HL-60 (cell line): Measurements from ENCODE around the gene GRIFIN.

Source experiments
- GABPA ChIP-seq: IDR thresholded peaks from 2 replicates; pipeline ENCODE4 v1.6.1; 2012; ENCODE audit warnings: low read depth
- POLR2AphosphoS5 ChIP-seq: IDR thresholded peaks from 2 replicates; pipeline ENCODE4 v1.6.1; 2012; ENCODE audit warnings: low read depth
- TF ChIP-seq, protein P1 (sequence below): IDR thresholded peaks from one replicate; pipeline ENCODE4 v1.5.1; 2011; ENCODE audit warnings: low read length, control low read depth, inconsistent platforms; ENCODE audit not compliant: insufficient read depth

GRCh38 chr7:2452643-2453270 is 23.4 kb downstream of the GRIFIN start:
- TF ChIP-seq, protein P1, sequence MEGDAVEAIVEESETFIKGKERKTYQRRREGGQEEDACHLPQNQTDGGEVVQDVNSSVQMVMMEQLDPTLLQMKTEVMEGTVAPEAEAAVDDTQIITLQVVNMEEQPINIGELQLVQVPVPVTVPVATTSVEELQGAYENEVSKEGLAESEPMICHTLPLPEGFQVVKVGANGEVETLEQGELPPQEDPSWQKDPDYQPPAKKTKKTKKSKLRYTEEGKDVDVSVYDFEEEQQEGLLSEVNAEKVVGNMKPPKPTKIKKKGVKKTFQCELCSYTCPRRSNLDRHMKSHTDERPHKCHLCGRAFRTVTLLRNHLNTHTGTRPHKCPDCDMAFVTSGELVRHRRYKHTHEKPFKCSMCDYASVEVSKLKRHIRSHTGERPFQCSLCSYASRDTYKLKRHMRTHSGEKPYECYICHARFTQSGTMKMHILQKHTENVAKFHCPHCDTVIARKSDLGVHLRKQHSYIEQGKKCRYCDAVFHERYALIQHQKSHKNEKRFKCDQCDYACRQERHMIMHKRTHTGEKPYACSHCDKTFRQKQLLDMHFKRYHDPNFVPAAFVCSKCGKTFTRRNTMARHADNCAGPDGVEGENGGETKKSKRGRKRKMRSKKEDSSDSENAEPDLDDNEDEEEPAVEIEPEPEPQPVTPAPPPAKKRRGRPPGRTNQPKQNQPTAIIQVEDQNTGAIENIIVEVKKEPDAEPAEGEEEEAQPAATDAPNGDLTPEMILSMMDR: no peak
- TF ChIP-seq POLR2AphosphoS5 (no peak), GABPA (no peak)
